SK-N-SH (cell line): Measurements from ENCODE around the gene MIAT. TPM values are rescaled to one million over a fixed set of nuclear protein-coding genes. Genes with fewer than 3 reads are reported as not detected.

ENCODE experiments used
- CTCF ChIA-PET: fragments of 300-600, 350-600 bp; formaldehyde crosslinking; extraction: SDS; loops from one replicate; lab custom pipeline; 2021; lab: Yijun Ruan, JAX
- POLR2A ChIA-PET: fragments of 350-600 bp; sonication (Branson Sonifier 250); formaldehyde crosslinking; extraction: SDS; loops from one replicate; lab custom pipeline; 2020; ENCODE audit warnings: antibody characterized with exemption, inconsistent platforms; lab: Yijun Ruan, JAX
- DNase-seq: peaks from one replicate; pipeline ENCODE4 v3.0.0; 2012
- H2AFZ ChIP-seq: fragments of 200-600 bp; sonication (generic); 2 replicates; pipeline ENCODE4 v1.8.1; 2016; ENCODE audit warnings: antibody characterized with exemption, mild to moderate bottlenecking, low read depth
- H3F3A ChIP-seq: fragments of 200-600 bp; sonication (generic); replicated peaks from 2 replicates; pipeline ENCODE3; 2016; ENCODE audit warnings: antibody characterized with exemption, mild to moderate bottlenecking; ENCODE audit not compliant: insufficient read depth
- H3K27ac ChIP-seq, 2 experiments: fragments of 200-500 bp in 1 of 2; fragments of 200-600 bp in 1 of 2; sonication (Bioruptor generic) in 1 of 2; sonication (generic), shearing (Covaris generic) in 1 of 2; 2 replicates each; pipeline versions ENCODE4 v1.5.1 to v1.6.1; 2014 to 2016; ENCODE audit warnings: low read depth in 2 of 2, inconsistent platforms in 1 of 2, low read length in 1 of 2, mild to moderate bottlenecking in 1 of 2, mixed read lengths in 1 of 2
- H3K27me3 ChIP-seq: fragments of 200-600 bp; sonication (generic), shearing (Covaris generic); 2 replicates; pipeline ENCODE4 v1.6.1; 2016; ENCODE audit warnings: mixed run types; ENCODE audit not compliant: insufficient read depth
- H3K36me3 ChIP-seq, 2 experiments: fragments of 200-500 bp in 1 of 2; fragments of 200-600 bp in 1 of 2; sonication (Bioruptor generic) in 1 of 2; sonication (generic) in 1 of 2; replicated peaks in 1 of 2; 2 replicates each; pipeline versions ENCODE3 to v1.5.1; 2014 to 2016; ENCODE audit warnings: low read length in 1 of 2, mild to moderate bottlenecking in 1 of 2; ENCODE audit not compliant: insufficient read depth in 2 of 2, control insufficient read depth in 1 of 2
- H3K4me1 ChIP-seq, 2 experiments: fragments of 200-500 bp in 1 of 2; fragments of 200-600 bp in 1 of 2; sonication (Bioruptor generic) in 1 of 2; sonication (generic), shearing (Covaris generic) in 1 of 2; 2 replicates each; pipeline versions ENCODE4 v1.5.1 to v1.6.1; 2014 to 2016; ENCODE audit warnings: low read depth in 1 of 2, low read length in 1 of 2, mixed run types in 1 of 2; ENCODE audit not compliant: insufficient read depth in 2 of 2, control insufficient read depth in 1 of 2
- H3K4me2 ChIP-seq: fragments of 200-600 bp; sonication (generic), shearing (Covaris generic); 2 replicates; pipeline ENCODE4 v1.6.1; 2017; ENCODE audit warnings: mixed run types
- H3K4me3 ChIP-seq, 2 experiments: fragments of 200-500 bp in 1 of 2; fragments of 200-600 bp in 1 of 2; sonication (Bioruptor generic) in 1 of 2; sonication (generic), shearing (Covaris generic) in 1 of 2; 2 replicates each; pipeline versions ENCODE4 v1.5.1 to v1.8.1; 2014 to 2016; ENCODE audit warnings: low read depth in 2 of 2, inconsistent platforms in 1 of 2, low read length in 1 of 2, mild to moderate bottlenecking in 1 of 2, mixed read lengths in 1 of 2, moderate library complexity in 1 of 2
- H3K79me2 ChIP-seq: fragments of 200-600 bp; sonication (generic); 2 replicates; pipeline ENCODE4 v1.8.1; 2017; ENCODE audit warnings: mild to moderate bottlenecking; ENCODE audit not compliant: insufficient read depth
- H3K9ac ChIP-seq: fragments of 200-600 bp; sonication (generic); 2 replicates; pipeline ENCODE4 v1.6.1; 2017; ENCODE audit warnings: mixed run types
- H3K9me2 ChIP-seq: fragments of 200-600 bp; sonication (generic); 2 replicates; pipeline ENCODE4 v1.6.1; 2017; ENCODE audit warnings: mixed run types
- H3K9me3 ChIP-seq: fragments of 200-600 bp; sonication (generic); 2 replicates; pipeline ENCODE4 v1.6.1; 2017; ENCODE audit warnings: mixed run types, mild to moderate bottlenecking, moderate library complexity
- H4K20me1 ChIP-seq: fragments of 200-600 bp; sonication (generic); 2 replicates; pipeline ENCODE4 v1.6.1; 2017; ENCODE audit warnings: mild to moderate bottlenecking, mixed run types; ENCODE audit not compliant: insufficient read depth
- CHD2 ChIP-seq: fragments of 150-350 bp; IDR thresholded peaks from 2 replicates; pipeline ENCODE4 v1.6.1; 2018; ENCODE audit warnings: low read length; ENCODE audit not compliant: partially characterized antibody
- CTCF ChIP-seq: fragments of 200-600 bp; sonication (generic); IDR thresholded peaks from 2 replicates; pipeline ENCODE4 v1.6.1; 2017; ENCODE audit warnings: antibody characterized with exemption, mild to moderate bottlenecking, moderate library complexity
- ELF1 ChIP-seq: IDR thresholded peaks from 2 replicates; pipeline ENCODE4 v1.4.0; 2012
- EP300 ChIP-seq, 2 experiments: IDR thresholded peaks; 2 replicates each; pipeline versions ENCODE4 v1.4.0 to v1.6.1; 2012; ENCODE audit warnings: borderline replicate concordance in 1 of 2, low read depth in 1 of 2, low read length in 1 of 2
- EZH2phosphoT487 ChIP-seq: fragments of 200-600 bp; sonication (generic); IDR thresholded peaks from 2 replicates; pipeline ENCODE4 v1.6.1; 2017; ENCODE audit warnings: low read depth, mixed run types, mild to moderate bottlenecking, antibody characterized with exemption, moderate library complexity, borderline replicate concordance
- GABPA ChIP-seq: IDR thresholded peaks from 2 replicates; pipeline ENCODE4 v1.4.0; 2012; ENCODE audit warnings: low read depth, mild to moderate bottlenecking
- GATA2 ChIP-seq: sonication (generic); formaldehyde crosslinking; IDR thresholded peaks from 2 replicates; pipeline ENCODE4 v1.5.0; 2020; ENCODE audit warnings: mild to moderate bottlenecking, missing genetic modification reagents
- IRF3 ChIP-seq: fragments of 150-350 bp; IDR thresholded peaks from 2 replicates; pipeline ENCODE4 v1.6.1; 2016; ENCODE audit warnings: mild to moderate bottlenecking, low read depth, low read length
- JUND ChIP-seq: IDR thresholded peaks from 2 replicates; pipeline ENCODE4 v1.4.0; 2012
- MEF2A ChIP-seq: IDR thresholded peaks from 2 replicates; pipeline ENCODE4 v1.4.0; 2012; ENCODE audit warnings: low read depth, borderline replicate concordance
- MXI1 ChIP-seq: IDR thresholded peaks from 2 replicates; pipeline ENCODE4 v1.6.1; 2012; ENCODE audit warnings: mild to moderate bottlenecking, low read depth, low read length, improper control_type of control experiment
- NFIC ChIP-seq: IDR thresholded peaks from 2 replicates; pipeline ENCODE4 v1.4.0; 2012; ENCODE audit warnings: borderline replicate concordance
- PBX3 ChIP-seq: IDR thresholded peaks from 2 replicates; pipeline ENCODE4; 2012
- TAF1 ChIP-seq: IDR thresholded peaks from 2 replicates; pipeline ENCODE4 v1.6.1; 2012; ENCODE audit warnings: low read depth, mild to moderate bottlenecking, low read length, moderate library complexity, borderline replicate concordance
- USF1 ChIP-seq: IDR thresholded peaks from 2 replicates; pipeline ENCODE4 v1.4.0; 2012; ENCODE audit warnings: low read depth, borderline replicate concordance
- ZBTB33 ChIP-seq: IDR thresholded peaks from 2 replicates; pipeline ENCODE4 v1.4.0; 2012; ENCODE audit warnings: low read depth, borderline replicate concordance
- WGBS: methylation state at CpG from one replicate; pipeline ENCODE4 v1.1.6; 2017; ENCODE audit warnings: low lambda C conversion rate; 5-methylcytosine and 5-hydroxymethylcytosine counted together
- polyA plus RNA-seq, 3 experiments: library from polyadenylated mRNA; depleted of rRNA; stranded (reverse); fragments of >200 nt; gene quantifications; 2 replicates each; pipeline ENCODE4 v1.2.3, GENCODE V29; 2012

The MIAT gene
- polyA plus RNA-seq, 1 of the 3 experiments (the other 2 are of a cell fraction): 5.4 TPM

- ChIA-PET POLR2A (no interaction called here), CTCF (no interaction called here)
- H3K79me2 ChIP-seq: no peaks in the 10 kb centered on the region
- no peaks in the 10 kb centered on the region for H3K27me3 ChIP-seq
- TF ChIP-seq CTCF (no peak), EZH2phosphoT487 (no peak), IRF3 (no peak), EP300 (IDR thresholded peaks at IDR 0.05; ENCODE audit: borderline replicate concordance in 1 of 2, low read depth in 1 of 2, low read length in 1 of 2) (no peak), GATA2 (CRISPR knock-in tag) (no peak), USF1 (no peak), MEF2A (no peak), ELF1 (no peak), CHD2 (no peak), MXI1 (no peak)
- H2AFZ ChIP-seq: no peak overlapping the region
- peaks cover 3 to 11% of the 10 kb centered on the region in 2 experiments; a peak in 3 of 4 replicates for H3K4me1 ChIP-seq
- H3F3A ChIP-seq: peaks cover 7% of the 10 kb centered on the region
- H3K9ac ChIP-seq: no peak overlapping the region
- no peaks in the 10 kb centered on the region for H3K9me3 ChIP-seq
- H3K36me3 ChIP-seq: no peaks in the 10 kb centered on the region
- DNase-seq: no peak
- H4K20me1 ChIP-seq: no peaks in the 10 kb centered on the region
- WGBS: 62% methylated on average over 2 of the region's 2 CpGs
- H3K4me2 ChIP-seq: no peak overlapping the region
- H3K9me2 ChIP-seq: no peaks in the 10 kb centered on the region
- no peak overlapping the region for H3K4me3 ChIP-seq
- no peak overlapping the region for H3K27ac ChIP-seq
Measured at GRCh38 chr22:26609287-26609686, 48.1 kb upstream of the MIAT start.

- Histone ChIP-seq H3K4me3 (no peak overlapping the region), H3K4me2 (peak overlapping the region; percentile 37), H3K9me2 (no peaks in the 10 kb centered on the region), H2AFZ (no peak overlapping the region), H3K4me1 (peaks cover 5 to 11% of the 10 kb centered on the region in 2 experiments; a peak in 3 of 4 replicates), H3K27me3 (no peaks in the 10 kb centered on the region), H3K27ac (peak overlapping the region in 1 of 2 experiments; percentile 72; a peak in 2 of 4 replicates), H4K20me1 (no peaks in the 10 kb centered on the region), H3K79me2 (no peaks in the 10 kb centered on the region), H3K9me3 (no peaks in the 10 kb centered on the region), H3K9ac (no peak overlapping the region), H3F3A (peaks cover 7% of the 10 kb centered on the region), H3K36me3 (no peaks in the 10 kb centered on the region)
- 28% methylated on average over 10 of the region's 12 CpGs for WGBS
- ChIA-PET POLR2A (no interaction called here), CTCF (interaction anchor here (1.0 kb wide), 1 partner anchor 59 kb away, joined by 3 read pairs; no protein-coding TSS in a partner anchor)
- no peak for DNase-seq
- peak; percentile 61; the same call in 1 of the 2 replicates for TF ChIP-seq ZBTB33
- no peak for TF ChIP-seq GABPA
- peak; percentile 93 for TF ChIP-seq NFIC
- TF ChIP-seq PBX3: peak; percentile 64
- no peak for TF ChIP-seq TAF1
- peak; percentile 85 for TF ChIP-seq JUND
- peak in 1 of 2 experiments; percentile 79; a peak in 1 of 4 replicates for TF ChIP-seq EP300 (IDR thresholded peaks at IDR 0.05; ENCODE audit: borderline replicate concordance in 1 of 2, low read depth in 1 of 2, low read length in 1 of 2)
- TF ChIP-seq CTCF: no peak
Measured at GRCh38 chr22:26610072-26610958, 47.1 kb upstream of the MIAT start.
